Measurements from ENCODE around the gene PLCB4. TPM values are rescaled to one million over a fixed set of nuclear protein-coding genes. Genes with fewer than 3 reads are reported as not detected.

The PLCB4 gene
- total RNA-seq, 2 experiments from 2014 or later: not detected

DNA sequence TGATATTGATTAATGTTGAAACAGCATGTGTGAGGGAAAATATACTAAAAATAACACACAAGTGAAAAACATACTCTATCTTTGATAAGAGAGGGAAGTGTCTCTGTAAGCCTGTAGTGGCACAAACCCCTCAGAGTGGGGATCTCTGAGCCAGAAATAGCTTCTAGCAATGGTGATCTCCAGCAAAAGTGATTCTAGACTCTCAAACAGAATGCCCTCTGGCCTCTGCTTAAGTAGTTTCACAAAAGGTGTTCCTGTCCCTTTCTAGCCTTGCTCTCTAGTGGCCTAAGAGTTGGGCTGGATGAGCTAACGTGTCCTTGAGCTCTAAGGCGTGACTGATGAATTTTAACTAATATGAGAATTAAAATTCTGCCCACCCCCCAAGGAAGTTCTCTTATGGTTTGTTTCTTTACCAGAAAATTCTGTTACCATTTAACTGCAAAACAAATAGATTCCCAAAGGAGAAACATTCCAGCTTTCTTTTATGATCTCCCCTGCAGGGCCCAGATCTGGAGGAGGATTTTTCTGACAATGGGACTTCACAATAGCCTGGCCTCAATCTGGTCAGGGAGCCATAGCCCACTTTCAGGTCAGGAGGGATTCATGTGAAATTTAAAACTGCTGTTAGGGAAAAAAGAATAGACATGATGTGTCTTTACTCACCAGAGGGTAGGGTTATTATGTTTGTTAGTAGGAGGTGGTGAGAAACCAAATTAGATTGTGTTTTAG, 263.0 kb downstream of the PLCB4 start:
- Mint-ChIP-seq H3K27ac (no peak overlapping the region), H3K36me3 (ENCODE audit: low read depth) (no peaks in the 10 kb centered on the region), H3K27me3 (no peaks in the 10 kb centered on the region), H3K4me3 (no peak overlapping the region), H3K9me3 (no peaks in the 10 kb centered on the region), H3K4me1 (no peaks in the 10 kb centered on the region)
- DNase-seq: no peak
- CTCF ChIA-PET: no interaction called here
- POLR2A ChIA-PET: no interaction called here

DNA sequence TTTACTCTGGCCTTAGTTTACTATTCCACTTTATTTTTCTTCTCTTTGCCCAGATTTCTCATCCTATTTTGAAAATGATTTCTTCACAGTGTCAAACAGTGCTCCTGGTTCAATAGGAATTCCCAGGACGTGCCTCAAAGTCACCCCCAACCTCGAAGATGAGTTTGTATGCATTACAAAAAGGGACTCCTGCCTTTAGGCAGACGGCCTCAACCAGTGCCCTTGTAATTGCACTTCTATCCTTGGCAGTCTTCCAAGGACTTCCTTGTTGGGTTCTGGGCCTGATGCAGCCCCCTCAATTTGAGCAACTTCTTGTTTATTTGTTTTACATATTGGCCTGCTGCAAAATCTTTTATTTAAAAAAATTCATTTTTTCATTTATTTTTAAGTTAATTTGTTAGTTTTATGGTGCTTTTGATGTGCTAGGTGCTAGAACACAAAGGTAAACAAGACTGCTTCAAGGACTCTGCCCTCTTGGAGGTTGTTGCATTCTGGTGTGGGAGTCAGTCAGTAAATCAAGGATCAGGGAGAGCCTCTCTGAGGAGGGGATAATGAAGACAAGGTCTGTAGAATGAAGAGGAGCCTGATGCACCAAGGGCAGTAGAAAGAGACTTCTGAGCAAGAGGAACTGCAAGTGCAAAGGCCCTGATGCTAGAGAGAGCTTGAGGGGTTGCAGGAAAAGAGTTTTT, 264.0 kb downstream of the PLCB4 start:
- POLR2A ChIA-PET: no interaction called here
- Mint-ChIP-seq H3K9me3 (no peaks in the 10 kb centered on the region), H3K36me3 (ENCODE audit: low read depth) (no peaks in the 10 kb centered on the region), H3K27ac (no peak overlapping the region), H3K4me1 (no peaks in the 10 kb centered on the region), H3K4me3 (no peak overlapping the region), H3K27me3 (no peaks in the 10 kb centered on the region)
- CTCF ChIA-PET: no interaction called here
- no peak for DNase-seq

DNA sequence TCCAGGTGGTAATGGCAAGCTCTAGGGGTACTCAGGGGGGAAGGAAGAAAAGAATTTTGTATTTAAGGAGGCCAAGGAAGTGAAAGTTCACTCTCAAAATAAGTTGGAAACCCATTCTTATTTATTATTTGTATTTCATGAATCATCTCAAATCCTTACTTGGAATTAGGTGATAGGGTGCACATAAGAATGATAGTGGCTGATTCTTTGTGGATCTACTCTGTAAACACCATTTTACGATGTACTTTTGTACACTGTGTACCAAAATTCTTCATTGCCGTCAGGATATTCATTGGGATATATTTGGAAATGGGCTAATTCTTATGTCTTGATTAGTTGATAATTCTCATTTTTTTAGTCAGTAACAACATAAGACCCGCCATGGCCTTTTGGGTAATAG, 266.0 kb downstream of the PLCB4 start:
- Mint-ChIP-seq H3K9me3 (no peaks in the 10 kb centered on the region), H3K4me1 (no peaks in the 10 kb centered on the region), H3K27me3 (no peaks in the 10 kb centered on the region), H3K27ac (no peak overlapping the region), H3K4me3 (no peak overlapping the region), H3K36me3 (ENCODE audit: low read depth) (no peaks in the 10 kb centered on the region)
- DNase-seq: no peak
- ChIA-PET CTCF (no interaction called here), POLR2A (no interaction called here)

GRCh38 chr20:9338101-9338500, 269.2 kb downstream of the PLCB4 start:
- Mint-ChIP-seq H3K4me1 (no peaks in the 10 kb centered on the region), H3K27ac (no peak overlapping the region), H3K27me3 (no peaks in the 10 kb centered on the region), H3K4me3 (no peak overlapping the region), H3K9me3 (no peaks in the 10 kb centered on the region), H3K36me3 (ENCODE audit: low read depth) (no peaks in the 10 kb centered on the region)
- POLR2A ChIA-PET: no interaction called here
- CTCF ChIA-PET: no interaction called here
- no peak for DNase-seq

DNA sequence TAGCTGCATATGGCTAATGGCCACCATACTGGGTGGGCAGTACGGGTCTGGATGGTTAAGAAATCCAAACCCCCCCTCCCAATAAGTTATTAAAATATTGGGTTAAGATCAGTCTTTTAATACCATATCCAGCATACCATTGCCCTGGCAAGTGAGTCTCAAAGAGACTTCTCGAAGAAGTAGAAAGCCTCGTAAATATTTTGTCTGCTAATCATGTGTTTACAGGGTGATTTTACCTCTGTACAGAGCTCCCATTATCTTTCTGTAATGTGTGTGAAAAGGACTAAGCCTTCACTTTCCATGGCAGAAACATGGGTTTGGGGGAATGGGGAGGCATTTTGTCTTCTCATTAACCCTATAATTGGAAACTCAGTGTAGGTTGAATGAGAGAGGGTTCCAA, 270.8 kb downstream of the PLCB4 start:
- no peaks in the 10 kb centered on the region for H3K36me3 Mint-ChIP-seq (ENCODE audit: low read depth)
- no peaks in the 10 kb centered on the region for H3K9me3 Mint-ChIP-seq
- ChIA-PET POLR2A (no interaction called here), CTCF (no interaction called here)
- H3K4me1 Mint-ChIP-seq: no peaks in the 10 kb centered on the region
- H3K27ac Mint-ChIP-seq: no peak overlapping the region
- H3K4me3 Mint-ChIP-seq: no peak overlapping the region
- no peaks in the 10 kb centered on the region for H3K27me3 Mint-ChIP-seq
- no peak for DNase-seq

DNA sequence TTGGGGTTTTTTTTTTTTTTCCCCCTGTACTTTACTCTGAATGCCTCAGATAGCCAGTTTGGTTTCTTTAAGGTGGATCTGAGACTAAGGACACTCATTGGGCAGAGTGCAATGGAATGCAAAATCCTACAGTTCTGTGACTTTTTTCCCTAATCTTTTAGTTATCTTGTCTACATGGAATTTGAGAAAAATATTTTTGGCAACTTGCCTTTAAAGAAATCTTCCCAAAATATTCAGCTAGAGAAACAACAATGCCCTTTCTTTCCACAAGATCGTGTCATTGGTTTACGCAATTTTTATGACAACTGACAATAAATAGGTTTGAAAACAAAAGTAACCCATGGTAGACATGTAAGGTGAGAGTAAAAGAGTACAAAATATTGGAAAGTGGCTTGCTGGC, 273.8 kb downstream of the PLCB4 start:
- Mint-ChIP-seq H3K4me3 (no peak overlapping the region), H3K27ac (no peak overlapping the region), H3K27me3 (no peaks in the 10 kb centered on the region), H3K36me3 (ENCODE audit: low read depth) (no peaks in the 10 kb centered on the region), H3K4me1 (no peaks in the 10 kb centered on the region), H3K9me3 (no peaks in the 10 kb centered on the region)
- ChIA-PET POLR2A (no interaction called here), CTCF (no interaction called here)
- no peak for DNase-seq

GRCh38 chr20:9344083-9344920, 275.4 kb downstream of the PLCB4 start:
- ChIA-PET POLR2A (no interaction called here), CTCF (no interaction called here)
- no peaks in the 10 kb centered on the region for H3K27me3 Mint-ChIP-seq
- no peaks in the 10 kb centered on the region for H3K4me1 Mint-ChIP-seq
- no peaks in the 10 kb centered on the region for H3K36me3 Mint-ChIP-seq (ENCODE audit: low read depth)
- H3K27ac Mint-ChIP-seq: no peak overlapping the region
- no peaks in the 10 kb centered on the region for H3K9me3 Mint-ChIP-seq
- no peak overlapping the region for H3K4me3 Mint-ChIP-seq
- no peak for DNase-seq

DNA sequence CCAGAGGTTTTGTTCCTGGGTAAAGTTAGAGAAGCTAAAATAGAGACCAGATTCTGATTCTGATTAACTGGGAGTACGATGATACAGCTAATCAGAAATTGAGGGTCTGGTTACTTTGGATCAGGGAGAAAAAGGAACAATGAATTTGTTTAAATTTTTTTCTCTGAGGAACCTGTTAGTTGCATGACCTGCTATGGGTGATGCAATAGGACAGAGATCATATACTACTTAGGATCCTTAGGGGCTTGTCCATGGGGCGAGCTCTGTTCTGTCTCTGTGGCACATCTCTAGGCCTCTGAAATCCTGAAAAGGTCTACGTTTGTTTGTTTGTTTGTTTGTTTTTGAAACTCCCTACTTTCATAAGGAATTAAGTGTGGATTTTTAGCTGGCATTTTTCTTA, 279.4 kb downstream of the PLCB4 start:
- Mint-ChIP-seq H3K27ac (no peak overlapping the region), H3K9me3 (no peaks in the 10 kb centered on the region)
- CTCF ChIA-PET: no interaction called here

GRCh38 chr20:9348747-9349146, 279.9 kb downstream of the PLCB4 start:
- no peak overlapping the region for H3K27ac Mint-ChIP-seq
- H3K36me3 Mint-ChIP-seq (ENCODE audit: low read depth): no peaks in the 10 kb centered on the region
- no peaks in the 10 kb centered on the region for H3K27me3 Mint-ChIP-seq
- no peak for DNase-seq
- POLR2A ChIA-PET: no interaction called here
- H3K4me3 Mint-ChIP-seq: no peak overlapping the region
- CTCF ChIA-PET: no interaction called here
- no peaks in the 10 kb centered on the region for H3K4me1 Mint-ChIP-seq
- no peaks in the 10 kb centered on the region for H3K9me3 Mint-ChIP-seq

More for the DNA sequence above, 279.4 kb downstream of the PLCB4 start:
- no peaks in the 10 kb centered on the region for H3K4me1 Mint-ChIP-seq
- POLR2A ChIA-PET: no interaction called here
- no peaks in the 10 kb centered on the region for H3K36me3 Mint-ChIP-seq (ENCODE audit: low read depth)
- H3K27me3 Mint-ChIP-seq: no peaks in the 10 kb centered on the region
- H3K4me3 Mint-ChIP-seq: no peak overlapping the region
- no peak for DNase-seq

GRCh38 chr20:9349249-9349648, 280.4 kb downstream of the PLCB4 start:
- no peaks in the 10 kb centered on the region for H3K36me3 Mint-ChIP-seq (ENCODE audit: low read depth)
- H3K27ac Mint-ChIP-seq: no peak overlapping the region
- ChIA-PET POLR2A (no interaction called here), CTCF (no interaction called here)
- H3K4me1 Mint-ChIP-seq: no peaks in the 10 kb centered on the region
- H3K4me3 Mint-ChIP-seq: no peak overlapping the region
- H3K9me3 Mint-ChIP-seq: no peaks in the 10 kb centered on the region
- H3K27me3 Mint-ChIP-seq: no peaks in the 10 kb centered on the region
- DNase-seq: no peak

DNA sequence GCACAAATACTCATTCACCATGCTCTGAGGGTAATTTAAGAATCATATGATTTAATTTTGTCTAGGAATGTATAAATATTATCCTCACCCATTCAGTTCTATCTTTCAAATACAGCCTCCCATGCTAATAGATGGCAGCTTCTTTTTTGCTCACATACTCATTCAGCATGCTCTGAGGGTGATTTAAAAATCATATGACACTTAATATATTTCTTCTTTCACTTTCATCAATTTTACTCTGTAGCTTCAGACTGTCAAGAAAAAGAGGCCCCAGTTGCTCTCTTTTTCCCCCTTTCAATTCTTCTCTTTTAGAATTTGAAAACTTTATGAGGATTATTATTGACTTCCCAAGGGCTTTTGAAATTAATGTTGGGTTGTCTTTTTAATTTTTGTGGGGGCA, 283.9 kb downstream of the PLCB4 start:
- Mint-ChIP-seq H3K27ac (no peak overlapping the region), H3K9me3 (no peaks in the 10 kb centered on the region)

GRCh38 chr20:9353180-9353915, 284.5 kb downstream of the PLCB4 start:
- no peak overlapping the region for H3K27ac Mint-ChIP-seq
- H3K4me3 Mint-ChIP-seq: no peak overlapping the region
- H3K27me3 Mint-ChIP-seq: no peaks in the 10 kb centered on the region
- no peak for DNase-seq
- no peaks in the 10 kb centered on the region for H3K4me1 Mint-ChIP-seq
- no peaks in the 10 kb centered on the region for H3K36me3 Mint-ChIP-seq (ENCODE audit: low read depth)
- CTCF ChIA-PET: no interaction called here
- POLR2A ChIA-PET: no interaction called here
- no peaks in the 10 kb centered on the region for H3K9me3 Mint-ChIP-seq

More for the DNA sequence above, 283.9 kb downstream of the PLCB4 start:
- Mint-ChIP-seq H3K4me3 (no peak overlapping the region), H3K27me3 (no peaks in the 10 kb centered on the region), H3K36me3 (ENCODE audit: low read depth) (no peaks in the 10 kb centered on the region), H3K4me1 (no peaks in the 10 kb centered on the region)
- CTCF ChIA-PET: no interaction called here
- POLR2A ChIA-PET: no interaction called here
- no peak for DNase-seq

DNA sequence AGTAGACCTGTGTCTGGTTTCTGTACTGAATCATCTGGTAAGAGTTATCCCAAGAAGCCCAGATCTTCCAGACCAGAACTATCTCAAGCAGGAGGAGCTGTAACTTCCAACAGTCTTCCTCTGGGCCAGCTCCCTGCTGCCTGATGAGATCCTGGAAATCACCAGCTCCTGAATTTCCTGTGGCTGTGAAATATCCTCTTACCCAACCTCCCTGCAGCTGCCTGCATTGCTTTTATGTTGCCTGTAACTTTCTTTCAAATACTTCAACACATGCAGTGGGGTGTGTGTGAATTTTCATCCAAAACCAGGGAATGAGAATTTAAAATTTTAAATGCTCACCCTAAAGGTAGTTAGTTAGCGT, 285.0 kb downstream of the PLCB4 start:
- Mint-ChIP-seq H3K4me1 (no peaks in the 10 kb centered on the region), H3K9me3 (no peaks in the 10 kb centered on the region), H3K27ac (no peak overlapping the region), H3K36me3 (ENCODE audit: low read depth) (no peaks in the 10 kb centered on the region), H3K4me3 (no peak overlapping the region), H3K27me3 (no peaks in the 10 kb centered on the region)
- DNase-seq: no peak
- ChIA-PET POLR2A (no interaction called here), CTCF (no interaction called here)

Data from activated CD4-positive, alpha-beta T cell treated with anti-CD3 and anti-CD28 coated beads, Interleukin-2, amount 10 ng/mL, durations not matched to agents 7 days and 5 days (primary cell).